ENCODE measurements around the gene CDC25B. TPM values are rescaled to one million over a fixed set of nuclear protein-coding genes. Genes with fewer than 3 reads are reported as not detected.

Gene CDC25B
- total RNA-seq, 1 donor from 2014 or later, result 27.5 TPM

DNA sequence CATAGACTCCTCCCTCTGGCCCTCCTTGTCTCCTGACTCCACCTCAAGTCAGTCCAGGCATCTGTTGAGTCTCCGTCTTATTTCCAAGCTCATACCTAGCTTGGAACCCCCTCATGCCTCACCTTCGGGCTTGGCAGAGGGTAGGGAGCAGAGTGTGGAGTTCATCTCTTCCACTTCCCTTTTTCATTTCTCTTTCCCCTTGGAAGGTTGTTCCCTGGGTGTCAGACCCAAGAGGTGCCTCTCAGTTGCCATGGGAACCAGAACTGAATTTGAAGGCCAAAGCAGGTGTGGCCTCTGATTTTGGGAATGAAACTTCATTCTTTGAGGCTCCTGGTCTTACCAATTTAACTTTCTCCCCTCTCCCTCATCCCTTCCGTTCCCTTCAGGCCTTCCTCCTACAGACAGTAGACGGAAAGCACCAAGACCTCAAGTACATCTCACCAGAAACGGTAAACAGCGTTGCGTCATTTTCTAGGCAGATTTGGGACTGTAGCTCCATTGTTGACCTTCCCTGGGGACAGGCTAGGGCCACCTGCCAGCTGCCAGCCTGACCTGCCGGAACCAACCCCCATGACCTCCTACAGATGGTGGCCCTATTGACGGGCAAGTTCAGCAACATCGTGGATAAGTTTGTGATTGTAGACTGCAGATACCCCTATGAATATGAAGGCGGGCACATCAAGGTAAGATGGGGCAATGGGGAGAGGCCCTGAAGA is 6.6 kb downstream of the CDC25B start:
- DNase-seq (ENCODE audit: low read depth in 2 of 2), result no peak

- no peak for DNase-seq (ENCODE audit: low read depth in 2 of 2)
These were observed 7.2 kb downstream of the CDC25B start for GRCh38 chr20:3803289-3803688.

DNA sequence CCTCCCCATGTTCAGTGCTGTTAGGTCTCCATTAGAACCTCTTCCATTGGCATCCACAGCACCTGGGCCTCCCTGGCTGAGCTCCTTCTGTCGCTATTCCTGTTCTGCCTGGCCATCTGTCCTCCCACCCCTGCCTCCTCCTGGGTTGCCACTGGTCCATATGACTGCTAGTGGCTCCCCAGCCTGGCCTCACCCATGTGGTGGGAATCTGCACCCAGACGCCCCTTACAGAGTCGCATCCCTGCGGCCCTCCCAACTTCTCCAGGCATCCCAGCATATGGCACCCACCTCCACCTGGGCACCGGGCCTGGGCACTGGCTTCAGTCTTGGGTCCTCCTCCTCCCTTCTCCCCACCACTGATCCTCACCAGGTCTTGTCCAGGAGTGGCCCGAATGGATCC is 7.7 kb downstream of the CDC25B start:
- no peak for DNase-seq (ENCODE audit: low read depth in 2 of 2)

- DNase-seq (ENCODE audit: low read depth in 2 of 2), result no peak
These were observed 8.2 kb downstream of the CDC25B start for GRCh38 chr20:3804254-3804751.

DNA sequence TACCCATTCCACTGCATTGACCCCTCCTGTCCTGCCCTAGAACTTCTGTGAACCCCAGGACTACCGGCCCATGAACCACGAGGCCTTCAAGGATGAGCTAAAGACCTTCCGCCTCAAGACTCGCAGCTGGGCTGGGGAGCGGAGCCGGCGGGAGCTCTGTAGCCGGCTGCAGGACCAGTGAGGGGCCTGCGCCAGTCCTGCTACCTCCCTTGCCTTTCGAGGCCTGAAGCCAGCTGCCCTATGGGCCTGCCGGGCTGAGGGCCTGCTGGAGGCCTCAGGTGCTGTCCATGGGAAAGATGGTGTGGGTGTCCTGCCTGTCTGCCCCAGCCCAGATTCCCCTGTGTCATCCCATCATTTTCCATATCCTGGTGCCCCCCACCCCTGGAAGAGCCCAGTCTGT is 8.7 kb downstream of the CDC25B start:
- no peak for DNase-seq (ENCODE audit: low read depth in 2 of 2)

DNA sequence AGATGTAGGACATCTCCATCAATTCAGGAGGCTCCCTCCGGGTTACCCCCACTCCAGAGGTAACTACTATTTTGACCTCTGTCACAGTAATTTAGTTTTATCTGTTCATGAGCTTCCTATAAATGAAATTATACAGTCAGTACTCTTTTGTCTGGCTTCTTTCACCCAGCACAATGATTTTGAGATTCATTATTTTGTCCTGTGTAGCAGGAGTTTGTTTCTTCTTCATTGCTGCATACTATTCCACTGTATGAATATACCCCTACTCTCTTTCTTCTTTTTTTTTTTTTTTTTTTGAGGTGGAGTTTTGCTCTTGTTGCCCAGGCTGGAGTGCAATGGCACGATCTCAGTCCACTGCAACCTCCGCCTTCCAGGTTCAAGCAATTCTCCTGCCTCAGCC is 12.4 kb downstream of the CDC25B start:
- no peak for DNase-seq (ENCODE audit: low read depth in 2 of 2)

DNA sequence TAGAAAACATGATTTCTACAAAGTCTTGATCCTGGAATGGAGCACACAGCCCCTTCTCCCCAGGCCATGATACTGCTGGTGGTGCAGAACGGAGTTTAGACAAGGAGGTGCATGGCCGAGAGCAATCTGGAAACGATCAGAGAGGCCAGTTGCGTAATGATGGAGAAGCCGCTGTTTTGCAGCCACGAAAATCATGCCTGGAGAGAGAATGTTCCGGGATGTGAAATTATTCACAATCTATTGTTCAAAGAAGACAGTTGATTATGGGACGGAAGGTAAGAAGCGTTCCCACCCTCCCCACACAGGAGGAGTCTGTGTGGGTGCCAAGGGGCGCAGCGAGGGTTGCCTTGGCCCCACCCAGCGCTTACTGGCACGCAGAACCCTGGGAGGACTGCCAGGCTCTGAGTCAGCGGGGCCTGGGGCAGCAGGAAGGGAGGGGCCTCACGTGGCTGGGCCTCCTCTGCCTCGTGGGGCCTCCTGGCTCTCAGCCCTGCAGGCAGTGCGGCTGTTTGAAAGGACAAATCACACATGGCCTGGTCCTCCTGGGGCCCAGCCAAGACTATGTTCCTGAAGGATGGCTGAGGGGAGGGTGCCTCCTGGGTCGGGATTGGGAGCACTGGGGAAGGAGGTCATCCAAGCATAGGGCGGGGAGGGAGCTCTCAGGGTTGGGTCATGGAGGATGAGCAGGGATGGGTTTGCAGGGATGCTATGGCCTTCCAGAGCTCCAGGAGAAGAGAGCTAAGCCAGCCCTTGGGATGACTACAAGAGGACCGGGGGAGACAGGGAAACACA is 15.6 kb downstream of the CDC25B start:
- peak; percentile 93 to 99 for DNase-seq (ENCODE audit: low read depth in 2 of 2)

GRCh38 chr20:3812259-3812681 is 16.2 kb downstream of the CDC25B start:
- DNase-seq (ENCODE audit: low read depth in 2 of 2), result no peak

DNA sequence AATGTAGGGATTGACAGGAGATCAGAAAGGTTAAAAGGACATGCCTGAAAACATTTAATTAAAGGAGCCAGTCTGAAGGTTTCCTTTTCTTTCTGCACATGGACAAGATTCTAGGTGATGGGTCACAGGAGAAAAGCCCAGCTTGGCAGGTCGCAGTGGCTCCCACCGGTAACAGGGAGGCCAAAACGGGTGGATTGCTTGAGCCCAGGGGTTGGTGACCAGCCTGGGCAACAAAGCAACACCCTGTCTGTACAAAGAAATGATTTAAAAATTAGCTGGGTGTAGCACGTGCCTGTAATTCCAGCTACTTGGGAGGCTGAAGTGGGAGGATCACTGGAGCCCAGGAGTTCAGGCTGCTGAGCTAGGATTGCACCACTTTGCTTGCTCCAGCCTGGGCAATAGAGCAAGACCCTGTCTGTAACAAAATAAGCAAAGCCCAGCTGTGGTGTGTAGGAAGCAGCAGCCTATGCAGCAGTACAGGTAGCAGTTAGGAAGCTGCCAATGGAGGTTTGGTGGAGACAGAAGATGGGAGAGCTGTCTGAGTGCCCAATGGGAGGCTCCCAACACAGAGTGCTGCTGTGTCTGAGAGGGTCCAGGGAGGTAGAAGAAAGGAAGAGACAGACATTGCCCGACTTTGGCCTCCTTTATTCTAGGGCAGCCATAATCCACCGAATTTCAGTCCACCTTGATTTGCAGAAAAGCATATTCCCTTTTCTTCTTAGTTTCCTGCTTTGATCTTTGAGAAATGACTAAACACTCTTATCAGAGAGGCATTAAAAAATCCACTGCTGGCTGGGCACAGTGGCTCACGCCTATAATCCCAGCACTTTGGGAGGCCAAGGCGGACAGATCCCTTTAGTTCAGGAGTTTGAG is 17.1 kb downstream of the CDC25B start:
- DNase-seq (ENCODE audit: low read depth in 2 of 2), result no peak

GRCh38 chr20:3813848-3814581 is 17.9 kb downstream of the CDC25B start:
- DNase-seq (ENCODE audit: low read depth in 2 of 2), result no peak

- no peak for DNase-seq (ENCODE audit: low read depth in 2 of 2)
These were observed 18.9 kb downstream of the CDC25B start for GRCh38 chr20:3814928-3815495.

GRCh38 chr20:3815703-3816315 is 19.7 kb downstream of the CDC25B start:
- DNase-seq (ENCODE audit: low read depth in 2 of 2), result no peak

- peak; percentile 70 to 86 for DNase-seq (ENCODE audit: low read depth in 2 of 2)
These were observed 22.3 kb downstream of the CDC25B start for GRCh38 chr20:3818155-3819151.

DNA sequence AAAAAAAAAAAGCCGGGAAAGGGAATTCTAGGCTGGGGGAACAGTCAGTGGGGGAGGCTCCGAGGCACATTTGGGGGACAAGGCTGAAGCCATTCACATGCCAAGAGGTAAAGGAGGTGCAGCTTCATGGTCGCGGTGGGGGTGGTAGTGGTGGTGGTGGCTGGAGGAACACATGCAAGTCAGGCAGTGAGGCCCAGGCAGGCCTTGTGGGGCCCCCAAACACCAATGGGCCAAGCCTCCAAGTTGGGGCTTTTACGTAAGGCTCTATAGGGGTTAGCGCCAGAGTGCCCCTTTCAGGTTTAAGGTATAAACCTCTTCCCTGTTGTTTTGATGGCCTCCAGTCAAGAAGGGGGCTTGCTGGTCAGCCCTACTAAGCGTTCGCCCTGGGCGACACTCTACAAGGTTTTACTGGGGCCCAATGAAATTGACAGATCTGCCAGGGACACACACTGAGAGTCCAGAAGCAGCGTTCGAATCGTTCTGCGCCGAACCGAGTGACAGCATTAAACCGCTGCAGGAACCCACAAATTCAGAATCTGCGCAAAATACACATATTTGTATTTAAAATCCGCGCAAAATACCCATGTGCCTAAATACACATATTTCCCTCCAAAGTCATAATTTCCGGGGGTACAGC is 23.4 kb downstream of the CDC25B start:
- no peak for DNase-seq (ENCODE audit: low read depth in 2 of 2)

GRCh38 chr20:3820048-3820900 is 24.2 kb downstream of the CDC25B start, which contains the start of gene AP5S1:
TSS of gene AP5S1 (plus strand) at chr20:3820547. CDS start at chr20:3822118, 1,571 bp downstream.
- peak; percentile 92 to 98 for DNase-seq (ENCODE audit: low read depth in 2 of 2)

DNA sequence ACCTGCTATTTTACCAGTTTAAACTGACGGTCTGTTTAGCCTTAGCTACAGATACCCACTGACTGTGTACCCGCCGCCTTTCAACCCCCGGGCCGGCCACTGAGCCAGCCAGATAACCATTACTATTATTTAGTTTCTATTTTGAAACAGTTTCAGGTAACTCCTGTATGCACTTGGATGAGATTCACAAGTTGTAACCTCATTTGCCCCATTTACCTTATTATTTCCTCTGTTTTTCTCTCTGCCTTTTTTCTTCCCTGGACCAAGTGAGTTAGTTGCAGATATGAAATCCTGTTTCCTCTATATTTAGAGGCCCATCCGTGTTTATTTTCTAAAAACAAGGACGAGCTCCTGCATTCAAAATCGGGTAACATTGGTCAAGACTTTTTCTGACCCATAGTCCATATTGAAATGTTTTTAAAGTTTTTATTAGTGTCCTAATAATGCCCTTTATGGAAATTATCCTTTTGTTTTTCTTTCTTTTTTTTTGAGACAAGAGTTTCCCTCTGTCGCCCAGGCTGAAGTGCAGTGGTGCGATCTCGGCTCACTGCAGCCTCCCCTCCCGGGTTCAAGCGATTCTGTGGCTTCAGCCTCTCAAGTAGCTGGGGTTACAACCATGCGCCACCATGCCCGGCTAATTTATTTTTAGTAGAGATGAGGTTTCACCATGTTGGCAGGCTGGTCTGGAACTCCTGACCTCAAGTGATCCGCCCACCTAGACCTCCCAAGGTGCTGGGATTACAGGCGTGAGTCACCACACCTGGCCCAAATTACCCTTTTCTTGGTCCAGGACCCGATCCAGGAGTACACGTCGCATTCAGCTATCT is 25.0 kb downstream of the CDC25B start:
- no peak for DNase-seq (ENCODE audit: low read depth in 2 of 2)

DNA sequence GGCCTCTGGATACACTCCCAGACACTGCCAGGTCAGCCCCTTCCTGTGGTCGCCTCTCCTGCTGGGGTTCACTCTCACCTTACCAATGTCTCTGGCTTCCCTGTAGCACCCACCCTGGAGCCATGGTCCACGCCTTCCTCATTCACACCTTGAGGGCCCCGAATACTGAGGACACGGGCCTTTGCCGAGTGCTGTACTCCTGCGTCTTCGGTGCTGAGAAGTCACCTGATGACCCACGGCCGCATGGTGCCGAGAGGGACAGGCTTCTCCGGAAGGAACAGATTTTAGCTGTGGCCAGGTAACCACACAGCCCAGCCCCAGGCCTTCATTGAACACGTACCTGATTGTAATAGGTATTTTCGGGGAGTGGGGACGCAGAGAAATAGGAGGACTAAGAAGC is 25.9 kb downstream of the CDC25B start:
- DNase-seq (ENCODE audit: low read depth in 2 of 2), result no peak

Measured in dermis microvascular lymphatic vessel endothelial cell (primary cell).